GM12875 (cell line): ENCODE measurements around the gene VMAC.
A peak's percentile ranks its signal among the peaks of the same experiment; 100 is the strongest.

Experiments used
- H3K4me3 ChIP-seq: one replicate; pipeline ENCODE4 v1.5.1; 2011; ENCODE audit warnings: low read depth, low read length, control low read depth
- CTCF ChIP-seq: IDR thresholded peaks from 2 replicates; pipeline ENCODE4 v1.5.1; 2011; ENCODE audit warnings: low read depth, mild to moderate bottlenecking, control low read depth, inconsistent platforms, low read length, moderate library complexity, borderline replicate concordance; ENCODE audit not compliant: insufficient read depth

Gene VMAC

GRCh38 chr19:5891572-5891937 is 13.1 kb upstream of the VMAC start:
- no peak overlapping the region for H3K4me3 ChIP-seq
- TF ChIP-seq CTCF: no peak

- TF ChIP-seq CTCF: peak; percentile 43; the same call in 1 of the 2 replicates
- no peak overlapping the region for H3K4me3 ChIP-seq
Observed at GRCh38 chr19:5891938-5892771, 12.5 kb upstream of the VMAC start.

GRCh38 chr19:5892772-5893275 is 11.8 kb upstream of the VMAC start:
- no peak overlapping the region for H3K4me3 ChIP-seq
- no peak for TF ChIP-seq CTCF

GRCh38 chr19:5893296-5893903 is 11.3 kb upstream of the VMAC start:
- TF ChIP-seq CTCF: no peak
- no peak overlapping the region for H3K4me3 ChIP-seq

- TF ChIP-seq CTCF: no peak
- no peak overlapping the region for H3K4me3 ChIP-seq
Observed at GRCh38 chr19:5893907-5894703, 10.6 kb upstream of the VMAC start.

- no peak for TF ChIP-seq CTCF
- H3K4me3 ChIP-seq: no peak overlapping the region
Observed at GRCh38 chr19:5894704-5895349, 9.8 kb upstream of the VMAC start.
